ENCODE results near the gene FAS.

The FAS gene

DNA sequence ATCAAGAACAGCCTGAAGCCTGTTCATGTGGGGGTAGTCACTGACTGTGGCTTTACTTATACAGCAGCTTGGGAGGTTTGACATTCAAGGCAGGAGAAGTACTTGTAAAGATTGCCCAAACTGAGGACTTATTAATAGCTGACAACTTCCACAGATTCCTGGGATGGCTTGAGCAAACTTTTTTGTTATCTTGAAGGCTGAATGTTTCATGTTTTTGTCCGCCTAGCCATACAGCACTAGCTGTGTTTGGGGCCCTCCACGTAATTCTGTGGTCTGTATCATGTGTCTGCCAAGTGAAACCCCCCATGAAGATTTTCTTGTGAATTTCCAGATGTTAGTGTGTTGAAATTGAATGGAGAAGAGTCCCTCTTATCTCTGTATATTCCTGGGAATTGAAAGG lies 38.6 kb downstream of the FAS start:
- H3K36me3 ChIP-seq (ENCODE audit: control insufficient read depth in 1 of 2, insufficient read depth in 2 of 2, low read length in 2 of 2): peaks cover 0 to under 1% of the 10 kb centered on the region in 2 donors
- H3K9me3 ChIP-seq (ENCODE audit: control insufficient read depth in 1 of 2, low read length in 2 of 2): no peaks in the 10 kb centered on the region
- no peaks in the 10 kb centered on the region for H3K27me3 ChIP-seq (ENCODE audit: control insufficient read depth in 1 of 2, insufficient read depth in 2 of 2, low read length in 2 of 2)
- H3K4me3 ChIP-seq (ENCODE audit: low read depth in 1 of 2, low read length in 2 of 2): no peak overlapping the region
- H3K9ac ChIP-seq (ENCODE audit: low read depth in 1 of 2, low read length in 2 of 2): no peak overlapping the region
- peaks cover 0 to 3% of the 10 kb centered on the region in 2 donors for H3K4me1 ChIP-seq (ENCODE audit: control insufficient read depth in 1 of 2, insufficient read depth in 2 of 2, low read length in 2 of 2)
- H3K27ac ChIP-seq (ENCODE audit: low read depth, low read length): no peak overlapping the region

DNA sequence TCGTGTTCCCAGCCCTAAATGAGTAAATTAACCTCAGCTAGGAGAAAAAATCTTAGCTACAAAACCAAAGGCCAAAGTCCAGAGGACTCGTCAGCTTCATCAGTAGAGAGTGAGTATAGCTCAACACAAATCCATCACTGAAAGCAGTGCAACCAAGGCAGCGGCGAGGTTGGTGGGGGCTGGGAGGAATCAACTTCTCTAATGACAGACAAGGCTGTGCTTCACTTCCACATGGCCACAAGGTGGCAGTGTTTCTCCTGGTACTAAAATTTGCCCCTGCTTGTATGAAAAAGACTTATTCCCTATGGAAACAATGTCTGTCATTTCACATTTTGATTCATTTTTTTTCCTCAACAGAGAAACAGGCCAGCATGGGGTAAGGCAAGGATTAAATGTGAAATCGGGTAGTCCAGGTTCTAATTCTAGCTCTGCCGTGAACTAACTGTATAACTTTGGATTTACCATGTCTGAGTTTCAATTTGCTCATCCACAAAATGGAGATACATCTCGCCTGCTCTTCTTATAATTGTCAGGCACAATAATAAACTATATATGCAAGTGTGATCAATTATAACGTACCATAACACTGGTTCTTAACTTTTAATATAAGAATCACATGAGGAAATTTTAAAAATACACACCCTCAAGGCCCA lies 39.3 kb downstream of the FAS start:
- no peaks in the 10 kb centered on the region for H3K36me3 ChIP-seq (ENCODE audit: control insufficient read depth in 1 of 2, insufficient read depth in 2 of 2, low read length in 2 of 2)
- no peaks in the 10 kb centered on the region for H3K9me3 ChIP-seq (ENCODE audit: control insufficient read depth in 1 of 2, low read length in 2 of 2)
- H3K4me1 ChIP-seq (ENCODE audit: control insufficient read depth in 1 of 2, insufficient read depth in 2 of 2, low read length in 2 of 2): peaks cover 0 to 3% of the 10 kb centered on the region in 2 donors
- H3K4me3 ChIP-seq (ENCODE audit: low read depth in 1 of 2, low read length in 2 of 2): no peak overlapping the region
- no peak overlapping the region for H3K9ac ChIP-seq (ENCODE audit: low read depth in 1 of 2, low read length in 2 of 2)
- no peak overlapping the region for H3K27ac ChIP-seq (ENCODE audit: low read depth, low read length)
- no peaks in the 10 kb centered on the region for H3K27me3 ChIP-seq (ENCODE audit: control insufficient read depth in 1 of 2, insufficient read depth in 2 of 2, low read length in 2 of 2)

DNA sequence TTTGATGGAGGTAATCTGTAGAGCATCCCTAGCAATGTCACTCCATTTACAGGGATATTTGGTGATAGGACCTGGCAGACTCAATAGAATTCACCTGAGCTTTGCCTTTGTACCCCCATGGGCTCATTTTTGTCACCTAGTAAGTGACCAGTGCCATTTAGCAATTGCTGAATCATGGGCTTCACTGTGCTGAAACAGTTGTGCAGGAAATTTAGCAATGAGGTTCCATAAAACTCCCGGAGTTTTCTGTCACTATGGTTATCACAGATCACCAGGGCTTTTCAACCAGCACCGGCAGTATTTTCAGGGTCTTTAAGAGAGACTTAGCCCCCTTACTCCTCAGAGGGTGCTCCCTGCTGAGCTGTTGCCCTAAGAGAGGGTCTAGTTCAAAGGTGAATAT lies 40.2 kb downstream of the FAS start:
- Histone ChIP-seq H3K27ac (ENCODE audit: low read depth, low read length) (no peak overlapping the region), H3K4me3 (ENCODE audit: low read depth in 1 of 2, low read length in 2 of 2) (no peak overlapping the region), H3K9me3 (ENCODE audit: control insufficient read depth in 1 of 2, low read length in 2 of 2) (no peaks in the 10 kb centered on the region), H3K27me3 (ENCODE audit: control insufficient read depth in 1 of 2, insufficient read depth in 2 of 2, low read length in 2 of 2) (no peaks in the 10 kb centered on the region), H3K4me1 (ENCODE audit: control insufficient read depth in 1 of 2, insufficient read depth in 2 of 2, low read length in 2 of 2) (peaks cover 0 to 3% of the 10 kb centered on the region in 2 donors), H3K9ac (ENCODE audit: low read depth in 1 of 2, low read length in 2 of 2) (no peak overlapping the region), H3K36me3 (ENCODE audit: control insufficient read depth in 1 of 2, insufficient read depth in 2 of 2, low read length in 2 of 2) (no peaks in the 10 kb centered on the region)

DNA sequence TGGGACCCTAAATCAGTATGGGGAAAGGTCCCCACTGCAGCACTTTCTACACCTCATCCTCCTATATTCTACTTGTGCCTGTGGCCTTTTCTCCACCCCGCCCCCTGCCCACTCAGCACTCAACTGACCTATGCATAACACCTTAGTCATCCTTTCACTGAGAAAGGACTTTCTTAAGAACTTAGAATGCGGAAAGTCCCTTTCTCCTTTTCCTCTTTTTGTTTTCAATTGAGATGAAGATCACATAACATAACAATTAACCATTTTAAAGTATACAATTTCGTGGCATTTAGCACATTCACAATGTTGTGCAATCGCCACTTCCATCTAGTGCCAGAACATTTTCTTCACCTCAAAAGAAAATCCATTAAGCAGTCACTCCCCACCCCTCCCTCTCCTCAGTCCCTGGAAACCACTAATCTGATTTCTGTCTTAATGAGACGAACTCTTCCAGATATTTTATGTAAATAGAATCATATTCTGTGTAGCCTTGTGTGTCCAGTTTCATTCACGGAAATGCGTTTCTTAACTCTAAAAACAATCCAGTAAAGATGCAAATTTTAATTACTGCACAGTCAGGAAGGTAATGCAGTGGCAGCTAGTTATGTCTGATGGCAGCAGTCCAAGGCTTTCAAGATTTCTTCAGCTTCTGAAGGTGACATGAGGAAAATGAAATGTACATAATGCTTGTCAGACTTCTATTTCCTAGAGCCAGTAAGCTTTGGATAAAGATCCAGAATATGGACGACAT lies 41.7 kb downstream of the FAS start:
- no peak overlapping the region for H3K27ac ChIP-seq (ENCODE audit: low read depth, low read length)
- no peaks in the 10 kb centered on the region for H3K9me3 ChIP-seq (ENCODE audit: control insufficient read depth in 1 of 2, low read length in 2 of 2)
- H3K4me3 ChIP-seq (ENCODE audit: low read depth in 1 of 2, low read length in 2 of 2): no peak overlapping the region

DNA sequence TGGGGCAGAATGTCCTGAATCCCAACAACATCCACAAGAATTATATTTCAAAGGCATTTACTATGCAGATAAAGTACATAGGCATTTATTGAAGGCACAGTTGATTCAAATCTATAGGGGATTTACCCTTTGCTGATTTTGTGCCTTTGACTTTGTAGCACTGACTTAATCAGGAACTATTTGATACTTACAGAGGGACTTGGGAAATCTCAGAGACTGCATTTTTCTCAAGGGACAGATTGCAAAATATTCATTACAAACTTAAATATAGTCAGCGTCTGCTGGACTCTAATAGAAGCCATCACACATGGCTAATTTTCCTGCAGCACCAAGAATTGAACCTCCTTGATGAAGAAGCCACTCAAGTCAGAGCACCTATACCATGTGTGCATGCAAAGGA lies 44.9 kb downstream of the FAS start:
- H3K4me1 ChIP-seq (ENCODE audit: control insufficient read depth in 1 of 2, insufficient read depth in 2 of 2, low read length in 2 of 2): peaks cover 0 to 3% of the 10 kb centered on the region in 2 donors
- H3K4me3 ChIP-seq (ENCODE audit: low read depth in 1 of 2, low read length in 2 of 2): no peak overlapping the region

More for the DNA sequence above, 41.7 kb downstream of the FAS start:
- peaks cover 0 to 3% of the 10 kb centered on the region in 2 donors for H3K4me1 ChIP-seq (ENCODE audit: control insufficient read depth in 1 of 2, insufficient read depth in 2 of 2, low read length in 2 of 2)
- no peaks in the 10 kb centered on the region for H3K27me3 ChIP-seq (ENCODE audit: control insufficient read depth in 1 of 2, insufficient read depth in 2 of 2, low read length in 2 of 2)
- no peaks in the 10 kb centered on the region for H3K36me3 ChIP-seq (ENCODE audit: control insufficient read depth in 1 of 2, insufficient read depth in 2 of 2, low read length in 2 of 2)
- H3K9ac ChIP-seq (ENCODE audit: low read depth in 1 of 2, low read length in 2 of 2): no peak overlapping the region

DNA sequence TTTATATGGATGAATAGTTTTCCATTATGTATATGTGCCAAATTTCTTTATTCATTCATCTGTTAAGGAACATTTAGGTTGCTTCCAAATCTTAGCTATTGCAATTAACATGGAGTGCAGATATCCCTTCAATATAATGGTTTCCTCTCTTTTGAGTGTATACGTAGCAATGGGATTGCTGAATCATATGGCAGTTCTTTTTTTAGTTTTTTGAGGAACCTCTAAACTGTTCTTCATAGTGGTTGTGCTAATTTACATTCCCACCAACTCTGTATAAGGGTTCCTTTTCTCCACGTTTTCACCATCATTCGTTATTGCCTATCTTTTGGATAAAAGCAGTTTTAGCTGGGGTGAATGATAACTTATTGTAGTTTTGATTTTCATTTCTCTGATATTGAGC lies 46.5 kb downstream of the FAS start:
- H3K36me3 ChIP-seq (ENCODE audit: control insufficient read depth in 1 of 2, insufficient read depth in 2 of 2, low read length in 2 of 2): no peaks in the 10 kb centered on the region
- peaks cover 0 to under 1% of the 10 kb centered on the region in 2 donors for H3K4me1 ChIP-seq (ENCODE audit: control insufficient read depth in 1 of 2, insufficient read depth in 2 of 2, low read length in 2 of 2)
- H3K27me3 ChIP-seq (ENCODE audit: control insufficient read depth in 1 of 2, insufficient read depth in 2 of 2, low read length in 2 of 2): no peaks in the 10 kb centered on the region
- H3K27ac ChIP-seq (ENCODE audit: low read depth, low read length): no peak overlapping the region
- no peak overlapping the region for H3K9ac ChIP-seq (ENCODE audit: low read depth in 1 of 2, low read length in 2 of 2)
- no peak overlapping the region for H3K4me3 ChIP-seq (ENCODE audit: low read depth in 1 of 2, low read length in 2 of 2)
- H3K9me3 ChIP-seq (ENCODE audit: control insufficient read depth in 1 of 2, low read length in 2 of 2): no peaks in the 10 kb centered on the region

More for the DNA sequence above, 44.9 kb downstream of the FAS start:
- no peak overlapping the region for H3K27ac ChIP-seq (ENCODE audit: low read depth, low read length)
- H3K9me3 ChIP-seq (ENCODE audit: control insufficient read depth in 1 of 2, low read length in 2 of 2): no peaks in the 10 kb centered on the region
- H3K9ac ChIP-seq (ENCODE audit: low read depth in 1 of 2, low read length in 2 of 2): no peak overlapping the region
- no peaks in the 10 kb centered on the region for H3K27me3 ChIP-seq (ENCODE audit: control insufficient read depth in 1 of 2, insufficient read depth in 2 of 2, low read length in 2 of 2)
- H3K36me3 ChIP-seq (ENCODE audit: control insufficient read depth in 1 of 2, insufficient read depth in 2 of 2, low read length in 2 of 2): no peaks in the 10 kb centered on the region

GRCh38 chr10:89042562-89042961 lies 52.0 kb downstream of the FAS start:
- H3K27me3 ChIP-seq (ENCODE audit: control insufficient read depth in 1 of 2, insufficient read depth in 2 of 2, low read length in 2 of 2): no peaks in the 10 kb centered on the region

GRCh38 chr10:89043052-89043451 lies 52.5 kb downstream of the FAS start:
- no peak overlapping the region for H3K4me3 ChIP-seq (ENCODE audit: low read depth in 1 of 2, low read length in 2 of 2)
- H3K9me3 ChIP-seq (ENCODE audit: control insufficient read depth in 1 of 2, low read length in 2 of 2): no peaks in the 10 kb centered on the region
- H3K9ac ChIP-seq (ENCODE audit: low read depth in 1 of 2, low read length in 2 of 2): no peak overlapping the region
- H3K27me3 ChIP-seq (ENCODE audit: control insufficient read depth in 1 of 2, insufficient read depth in 2 of 2, low read length in 2 of 2): no peaks in the 10 kb centered on the region
- no peaks in the 10 kb centered on the region for H3K4me1 ChIP-seq (ENCODE audit: control insufficient read depth in 1 of 2, insufficient read depth in 2 of 2, low read length in 2 of 2)
- H3K36me3 ChIP-seq (ENCODE audit: control insufficient read depth in 1 of 2, insufficient read depth in 2 of 2, low read length in 2 of 2): no peaks in the 10 kb centered on the region
- no peak overlapping the region for H3K27ac ChIP-seq (ENCODE audit: low read depth, low read length)

More at GRCh38 chr10:89042562-89042961, 52.0 kb downstream of the FAS start:
- no peak overlapping the region for H3K27ac ChIP-seq (ENCODE audit: low read depth, low read length)
- H3K4me1 ChIP-seq (ENCODE audit: control insufficient read depth in 1 of 2, insufficient read depth in 2 of 2, low read length in 2 of 2): no peaks in the 10 kb centered on the region
- H3K4me3 ChIP-seq (ENCODE audit: low read depth in 1 of 2, low read length in 2 of 2): no peak overlapping the region
- no peaks in the 10 kb centered on the region for H3K9me3 ChIP-seq (ENCODE audit: control insufficient read depth in 1 of 2, low read length in 2 of 2)
- H3K36me3 ChIP-seq (ENCODE audit: control insufficient read depth in 1 of 2, insufficient read depth in 2 of 2, low read length in 2 of 2): no peaks in the 10 kb centered on the region
- H3K9ac ChIP-seq (ENCODE audit: low read depth in 1 of 2, low read length in 2 of 2): no peak overlapping the region

DNA sequence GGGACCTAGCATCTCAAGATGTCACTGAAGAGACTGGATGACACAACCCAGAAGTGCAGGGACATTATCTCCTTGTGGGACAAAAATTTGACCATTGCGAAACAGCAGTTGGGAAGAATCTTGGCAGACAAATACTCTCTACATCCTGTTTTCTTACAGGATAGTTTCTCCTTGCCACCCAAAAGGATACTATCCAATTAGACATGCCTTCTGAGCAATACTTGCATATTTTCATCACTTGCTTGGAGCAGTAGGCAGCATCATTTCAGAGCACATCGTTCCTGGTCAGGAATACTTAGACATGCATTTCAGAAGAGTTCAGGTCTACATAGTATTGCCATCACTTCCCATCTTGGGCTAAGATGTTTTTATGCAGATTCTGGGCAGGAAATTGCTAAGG lies 56.8 kb downstream of the FAS start:
- Histone ChIP-seq H3K27ac (ENCODE audit: low read depth, low read length) (no peak overlapping the region), H3K9me3 (ENCODE audit: control insufficient read depth in 1 of 2, low read length in 2 of 2) (no peaks in the 10 kb centered on the region), H3K27me3 (ENCODE audit: control insufficient read depth in 1 of 2, insufficient read depth in 2 of 2, low read length in 2 of 2) (no peaks in the 10 kb centered on the region), H3K36me3 (ENCODE audit: control insufficient read depth in 1 of 2, insufficient read depth in 2 of 2, low read length in 2 of 2) (no peaks in the 10 kb centered on the region), H3K4me1 (ENCODE audit: control insufficient read depth in 1 of 2, insufficient read depth in 2 of 2, low read length in 2 of 2) (peaks cover 0 to 4% of the 10 kb centered on the region in 2 donors), H3K4me3 (ENCODE audit: low read depth in 1 of 2, low read length in 2 of 2) (no peak overlapping the region), H3K9ac (ENCODE audit: low read depth in 1 of 2, low read length in 2 of 2) (no peak overlapping the region)

DNA sequence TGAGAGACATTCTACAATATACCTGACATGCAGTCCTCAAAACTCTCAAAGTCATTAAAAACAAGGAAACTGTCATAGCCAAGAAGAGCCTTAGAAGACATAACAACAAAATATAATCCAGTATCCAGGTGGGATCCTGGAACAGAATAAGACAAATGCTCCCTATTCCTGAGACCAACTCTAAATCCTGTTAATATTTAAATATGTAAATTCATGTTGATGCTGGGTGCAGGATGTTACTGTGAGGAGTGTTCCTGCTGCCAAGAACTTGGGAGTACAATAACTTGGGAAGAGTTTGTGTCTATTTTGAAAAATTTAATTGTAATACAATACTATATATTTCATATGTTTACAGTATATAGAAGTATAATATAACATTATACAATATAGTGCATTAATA lies 61.0 kb downstream of the FAS start:
- H3K27ac ChIP-seq (ENCODE audit: low read depth, low read length): no peak overlapping the region
- no peak overlapping the region for H3K9ac ChIP-seq (ENCODE audit: low read depth in 1 of 2, low read length in 2 of 2)
- H3K4me1 ChIP-seq (ENCODE audit: control insufficient read depth in 1 of 2, insufficient read depth in 2 of 2, low read length in 2 of 2): peaks cover 5 to 7% of the 10 kb centered on the region in 2 donors
- H3K4me3 ChIP-seq (ENCODE audit: low read depth in 1 of 2, low read length in 2 of 2): no peak overlapping the region
- no peaks in the 10 kb centered on the region for H3K36me3 ChIP-seq (ENCODE audit: control insufficient read depth in 1 of 2, insufficient read depth in 2 of 2, low read length in 2 of 2)
- no peaks in the 10 kb centered on the region for H3K27me3 ChIP-seq (ENCODE audit: control insufficient read depth in 1 of 2, insufficient read depth in 2 of 2, low read length in 2 of 2)
- H3K9me3 ChIP-seq (ENCODE audit: control insufficient read depth in 1 of 2, low read length in 2 of 2): no peaks in the 10 kb centered on the region
